ENCODE measurements around the gene UBXN10.

GRCh38 chr1:20168564-20169491 lies 17.1 kb upstream of the UBXN10 start:
- TF ChIP-seq CTCF (IDR thresholded peaks at IDR 0.05) = no peak
- TF ChIP-seq EZH2phosphoT487 (IDR thresholded peaks at IDR 0.05) = no peak

All from neural progenitor cell (in vitro differentiated cells).